Hair follicle dermal papilla cell (primary cell): Measurements from ENCODE around the gene SYCP2. TPM values are rescaled to one million over a fixed set of nuclear protein-coding genes. Genes with fewer than 3 reads are reported as not detected.

Experiments
- small RNA-seq: library from RNA; depleted of rRNA; stranded (forward); fragments of <200 nt; gene quantifications from one replicate; pipeline ENCODE3, GENCODE V24; 2012
- total RNA-seq: library from RNA; depleted of rRNA; stranded (reverse); fragments of >200 nt; gene quantifications from 2 replicates; pipeline ENCODE4 v1.2.3, GENCODE V29; 2012

Gene SYCP2, protein sequence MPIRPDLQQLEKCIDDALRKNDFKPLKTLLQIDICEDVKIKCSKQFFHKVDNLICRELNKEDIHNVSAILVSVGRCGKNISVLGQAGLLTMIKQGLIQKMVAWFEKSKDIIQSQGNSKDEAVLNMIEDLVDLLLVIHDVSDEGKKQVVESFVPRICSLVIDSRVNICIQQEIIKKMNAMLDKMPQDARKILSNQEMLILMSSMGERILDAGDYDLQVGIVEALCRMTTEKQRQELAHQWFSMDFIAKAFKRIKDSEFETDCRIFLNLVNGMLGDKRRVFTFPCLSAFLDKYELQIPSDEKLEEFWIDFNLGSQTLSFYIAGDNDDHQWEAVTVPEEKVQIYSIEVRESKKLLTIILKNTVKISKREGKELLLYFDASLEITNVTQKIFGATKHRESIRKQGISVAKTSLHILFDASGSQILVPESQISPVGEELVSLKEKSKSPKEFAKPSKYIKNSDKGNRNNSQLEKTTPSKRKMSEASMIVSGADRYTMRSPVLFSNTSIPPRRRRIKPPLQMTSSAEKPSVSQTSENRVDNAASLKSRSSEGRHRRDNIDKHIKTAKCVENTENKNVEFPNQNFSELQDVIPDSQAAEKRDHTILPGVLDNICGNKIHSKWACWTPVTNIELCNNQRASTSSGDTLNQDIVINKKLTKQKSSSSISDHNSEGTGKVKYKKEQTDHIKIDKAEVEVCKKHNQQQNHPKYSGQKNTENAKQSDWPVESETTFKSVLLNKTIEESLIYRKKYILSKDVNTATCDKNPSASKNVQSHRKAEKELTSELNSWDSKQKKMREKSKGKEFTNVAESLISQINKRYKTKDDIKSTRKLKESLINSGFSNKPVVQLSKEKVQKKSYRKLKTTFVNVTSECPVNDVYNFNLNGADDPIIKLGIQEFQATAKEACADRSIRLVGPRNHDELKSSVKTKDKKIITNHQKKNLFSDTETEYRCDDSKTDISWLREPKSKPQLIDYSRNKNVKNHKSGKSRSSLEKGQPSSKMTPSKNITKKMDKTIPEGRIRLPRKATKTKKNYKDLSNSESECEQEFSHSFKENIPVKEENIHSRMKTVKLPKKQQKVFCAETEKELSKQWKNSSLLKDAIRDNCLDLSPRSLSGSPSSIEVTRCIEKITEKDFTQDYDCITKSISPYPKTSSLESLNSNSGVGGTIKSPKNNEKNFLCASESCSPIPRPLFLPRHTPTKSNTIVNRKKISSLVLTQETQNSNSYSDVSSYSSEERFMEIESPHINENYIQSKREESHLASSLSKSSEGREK (N-terminal part only)
- total RNA-seq: 0.85 and 1.6 TPM in 2 replicates

DNA sequence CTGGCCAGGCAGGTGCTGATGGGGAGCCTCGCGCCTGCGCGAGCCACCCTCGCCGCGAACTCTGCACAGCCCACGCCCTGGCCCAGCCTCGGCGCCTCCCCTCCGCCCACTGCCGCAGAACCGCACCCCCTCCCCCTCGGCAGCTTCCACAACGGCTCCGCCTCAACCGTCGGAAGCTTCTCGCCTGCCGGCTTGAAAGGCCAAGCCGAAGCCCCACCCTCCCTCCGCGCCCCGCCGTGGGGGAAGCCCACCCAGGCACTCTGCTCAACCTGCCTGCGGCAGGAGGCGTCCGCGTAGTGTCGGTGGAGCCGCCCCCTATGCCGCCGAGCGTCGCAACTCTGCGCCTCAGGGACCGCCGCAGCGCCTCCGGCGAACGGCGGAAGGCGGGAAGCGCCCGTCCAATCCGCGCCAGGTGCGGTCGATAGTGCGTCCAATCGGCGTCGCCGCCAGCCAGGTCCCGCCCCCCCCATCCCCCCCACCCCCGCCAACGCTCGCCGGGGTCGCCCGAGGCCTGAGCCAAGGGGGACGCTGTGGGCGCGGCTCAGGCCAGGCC lies at the start of gene SYCP2:
Gene SYCP2, minus strand, starts transcription at position 342 of the 553 bp plus-strand sequence. CDS start 11,224 bp downstream, outside the sequence.

DNA sequence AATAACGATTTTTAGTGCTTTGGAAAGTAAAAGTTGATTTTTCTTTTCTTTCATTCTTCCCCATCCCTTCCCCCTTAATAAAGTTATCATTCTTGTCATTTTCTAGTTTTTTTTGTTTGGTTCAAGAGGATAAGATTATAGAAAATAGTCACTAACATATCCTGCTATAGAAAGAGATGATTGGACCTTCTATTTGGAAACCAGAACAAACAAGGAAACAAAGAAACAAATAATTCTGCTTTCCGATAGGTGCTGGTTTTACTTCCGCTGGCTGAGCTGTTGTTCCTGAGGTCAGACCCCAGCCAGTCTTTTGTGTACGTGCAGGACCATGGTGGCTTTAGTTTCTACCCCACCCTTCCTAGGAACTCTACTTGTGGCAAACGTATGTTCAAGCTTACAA lies 24.7 kb upstream of the SYCP2 start, which contains the start of gene CDH26:
Gene CDH26, plus strand, starts transcription at position 301 of the 400 bp plus-strand sequence. CDS start 304 bp downstream, outside the sequence.

DNA sequence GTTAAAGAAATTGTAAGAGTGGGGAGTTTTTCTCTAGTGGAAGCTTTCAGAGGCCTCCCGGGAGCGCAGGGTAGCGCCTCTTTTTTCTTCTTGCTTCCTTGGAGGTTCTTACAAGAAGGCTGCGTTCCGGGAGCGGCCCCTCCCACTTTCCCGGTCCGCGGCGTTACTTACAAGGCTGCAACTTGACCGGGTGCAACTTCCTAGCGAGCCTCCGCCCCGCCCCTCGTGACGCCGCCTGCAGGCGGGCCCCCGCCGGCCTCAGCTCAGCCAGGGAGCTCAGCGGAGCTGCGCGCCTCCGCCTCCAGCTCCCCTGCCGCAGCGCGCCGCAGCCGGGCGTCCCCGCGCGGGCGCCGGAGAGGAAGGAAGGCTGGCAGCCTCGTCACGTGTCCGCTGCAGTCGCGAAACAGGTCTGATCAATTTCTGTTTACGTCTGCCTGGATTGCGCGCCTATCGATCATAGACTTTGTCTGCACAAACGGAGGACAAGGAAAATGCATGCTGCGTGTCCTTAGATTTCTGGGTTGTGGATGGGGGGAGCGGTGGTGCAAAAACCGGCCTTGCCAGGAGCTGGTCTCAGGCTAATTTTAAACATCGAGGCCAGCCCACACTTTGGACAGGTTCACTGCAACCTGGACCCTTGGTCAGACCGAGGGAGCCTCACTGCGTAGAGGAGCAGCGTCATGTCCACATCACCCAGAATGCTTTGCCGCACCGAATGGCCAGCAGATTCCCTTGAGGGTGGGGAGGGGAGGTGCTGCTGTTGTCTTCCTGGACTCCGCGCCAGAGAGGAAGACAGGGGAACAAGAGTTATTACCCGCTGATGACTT lies 6.9 kb upstream of the SYCP2 start, which contains the start of the genes FAM217B and PPP1R3D:
Gene FAM217B, plus strand, starts transcription at position 261 of the 827 bp plus-strand sequence. CDS start 3,555 bp downstream, outside the sequence.
Gene PPP1R3D, minus strand, starts transcription at position 177 of the 827 bp plus-strand sequence. CDS start 374 bp downstream, outside the sequence.

Small RNAs within 50 kb of the gene (small RNA-seq; reads per million reads assigned to genes)
- not detected for gene RNU7-141P

Other genes starting within 250 kb of the SYCP2 start
- 10.5 and 12.0 TPM in 2 replicates for gene PPP1R3D, start 6.7 kb upstream of the SYCP2 start, total RNA-seq
- 6.3 and 7.5 TPM in 2 replicates for gene FAM217B, start 6.8 kb upstream of the SYCP2 start, total RNA-seq
- gene CDH26, start 24.8 kb upstream of the SYCP2 start, total RNA-seq: 0.12 and 0.49 TPM in 2 replicates